Measurements from ENCODE around the gene CADPS2. TPM values are rescaled to one million over a fixed set of nuclear protein-coding genes. Genes with fewer than 3 reads are reported as not detected.

Gene CADPS2
- total and polyA plus RNA-seq, 2 of the 4 experiments (the other 2 are of a cell fraction) = 0.10 to 0.54 TPM

DNA sequence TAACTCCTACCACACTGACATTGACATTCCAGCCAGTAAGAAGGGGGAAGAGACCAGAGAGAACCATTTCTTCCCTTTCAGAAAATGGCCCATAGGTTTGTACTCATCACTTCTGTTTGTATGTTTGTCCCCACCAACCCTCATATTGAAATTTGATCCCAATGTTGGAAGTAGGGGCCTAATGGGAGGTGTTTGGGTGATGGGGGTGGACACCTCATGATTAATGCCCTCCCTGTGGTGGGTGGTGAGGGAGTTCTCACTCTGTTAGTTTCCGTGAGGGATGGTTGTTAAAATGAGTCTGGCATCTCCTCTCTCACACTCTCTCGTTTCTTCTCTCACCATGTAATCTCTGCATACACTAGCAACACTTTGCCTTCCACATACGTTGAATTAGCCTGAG, 21.4 kb downstream of the CADPS2 start:
- dilution Hi-C loops (cut with HindIII; ENCODE audit: low sequenced_read_pairs, unreplicated experiment) = no loop called here
- ATAC-seq (ENCODE audit: low read depth) (no peak), DNase-seq (no peak)
- POLR2A ChIA-PET (ENCODE audit: unreplicated experiment) = no interaction called here
- 18% methylated on average over 2 of the region's 3 CpGs; no CpG with 5 or more reads in 1 of the 2 experiments for WGBS, 2 experiments (ENCODE audit: extremely low coverage in 2 of 2, insufficient read length in 1 of 2)
- CTCF ChIA-PET = no interaction called here
- Histone ChIP-seq H3K9me1 (ENCODE audit: insufficient read depth, low read length) (no peaks in the 10 kb centered on the region), H3K56ac (ENCODE audit: extremely low read depth, insufficient read depth, low read length) (no peak overlapping the region), H3K18ac (ENCODE audit: low read depth, low read length) (no peak overlapping the region), H3K27me3 (ENCODE audit: control insufficient read depth, insufficient read depth, low read length) (no peaks in the 10 kb centered on the region), H3K36me3 (ENCODE audit: control insufficient read depth, insufficient read depth, low read length) (no peaks in the 10 kb centered on the region), H3K4me3 (ENCODE audit: insufficient read depth, low read depth, low read length) (no peak overlapping the region), H2AK5ac (ENCODE audit: low read depth, low read length) (no peak overlapping the region), H4K91ac (ENCODE audit: insufficient read depth, low read depth, low read length) (no peak overlapping the region), H2BK120ac (ENCODE audit: low read depth, low read length) (no peak overlapping the region), H4K8ac (ENCODE audit: low read depth in 2 of 2, low read length in 2 of 2) (no peak overlapping the region), H2BK15ac (ENCODE audit: low read depth, low read length) (no peak overlapping the region), H2BK5ac (ENCODE audit: low read depth, low read length, poor library complexity, severe bottlenecking) (no peak overlapping the region), H4K5ac (ENCODE audit: low read depth, low read length) (no peak overlapping the region), H3K4ac (ENCODE audit: low read depth, low read length) (no peak overlapping the region), H3K27ac (ENCODE audit: insufficient read depth, low read length) (no peak overlapping the region), H2AK9ac (replicated peaks; ENCODE audit: low read depth, low read length, poor library complexity) (no peak overlapping the region), H4K20me1 (ENCODE audit: insufficient read depth, low read length) (no peaks in the 10 kb centered on the region), H3K9ac (ENCODE audit: low read depth, low read length) (no peak overlapping the region), H3K79me1 (ENCODE audit: low read depth in 1 of 2, low read length in 2 of 2) (no peaks in the 10 kb centered on the region), H3K23ac (ENCODE audit: low read depth, low read length) (no peak overlapping the region), H3K9me3 (ENCODE audit: control insufficient read depth, insufficient read depth, low read length) (peaks cover 2% of the 10 kb centered on the region; the same call in 1 of the 2 replicates), H3K4me1 (ENCODE audit: control insufficient read depth, insufficient read depth, low read length) (no peaks in the 10 kb centered on the region), H2AFZ (replicated peaks; ENCODE audit: low read length, poor library complexity) (no peak overlapping the region), H3K14ac (replicated peaks; ENCODE audit: low read depth, low read length) (no peak overlapping the region), H2BK20ac (ENCODE audit: low read depth, low read length) (no peak overlapping the region), H3K4me2 (ENCODE audit: low read depth, low read length) (no peak overlapping the region)
- in situ Hi-C loops (cut with MboI; ENCODE audit: low sequenced_read_pairs) = no loop called here
- no peak for TF ChIP-seq POLR2A (IDR thresholded peaks at IDR 0.05; ENCODE audit: low read depth, low read length)
- TF ChIP-seq BHLHE40 (IDR thresholded peaks at IDR 0.05; ENCODE audit: low read depth, low read length) = no peak
- TF ChIP-seq CHD1 (IDR thresholded peaks at IDR 0.05; ENCODE audit: low read depth, low read length) = no peak
- no peak for TF ChIP-seq ELK1 (IDR thresholded peaks at IDR 0.05; ENCODE audit: borderline replicate concordance, low read depth, low read length)
- no peak for TF ChIP-seq SMC3 (IDR thresholded peaks at IDR 0.05; ENCODE audit: low read depth, low read length)
- no peak for TF ChIP-seq RCOR1 (IDR thresholded peaks at IDR 0.05; ENCODE audit: insufficient replicate concordance, low read length)
- no peak for TF ChIP-seq MAZ (IDR thresholded peaks at IDR 0.05; ENCODE audit: borderline replicate concordance, low read depth, low read length)
- no peak for TF ChIP-seq FOS (IDR thresholded peaks at IDR 0.05; ENCODE audit: low read depth, low read length)
- TF ChIP-seq CEBPB (IDR thresholded peaks at IDR 0.05; ENCODE audit: low read depth, low read length) = no peak
- no peak for TF ChIP-seq MAFK (IDR thresholded peaks at IDR 0.05; ENCODE audit: low read depth, low read length)
- no peak for TF ChIP-seq MXI1 (IDR thresholded peaks at IDR 0.05; ENCODE audit: borderline replicate concordance, low read depth, low read length)
- no peak for TF ChIP-seq NFE2L2 (IDR thresholded peaks at IDR 0.05; ENCODE audit: low read depth, low read length)
- TF ChIP-seq, protein P1, sequence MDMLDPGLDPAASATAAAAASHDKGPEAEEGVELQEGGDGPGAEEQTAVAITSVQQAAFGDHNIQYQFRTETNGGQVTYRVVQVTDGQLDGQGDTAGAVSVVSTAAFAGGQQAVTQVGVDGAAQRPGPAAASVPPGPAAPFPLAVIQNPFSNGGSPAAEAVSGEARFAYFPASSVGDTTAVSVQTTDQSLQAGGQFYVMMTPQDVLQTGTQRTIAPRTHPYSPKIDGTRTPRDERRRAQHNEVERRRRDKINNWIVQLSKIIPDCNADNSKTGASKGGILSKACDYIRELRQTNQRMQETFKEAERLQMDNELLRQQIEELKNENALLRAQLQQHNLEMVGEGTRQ (IDR thresholded peaks at IDR 0.05; ENCODE audit: low read depth, low read length) = no peak
- no peak for TF ChIP-seq RAD21 (IDR thresholded peaks at IDR 0.05; ENCODE audit: low read length)
- intact Hi-C loops (cut with micrococcal nuclease) = no loop called here
- BruUV-seq (replicated peaks) = no TSS peak
